HUES48 (cell line): ENCODE measurements around the gene UPB1.

Experiments used
- H3K27ac ChIP-seq: one replicate; pipeline ENCODE4 v1.7.0; 2013; ENCODE audit warnings: low read depth, low read length, inconsistent platforms
- H3K27me3 ChIP-seq: 2 replicates; pipeline ENCODE4 v1.6.1; 2013; ENCODE audit warnings: mild to moderate bottlenecking, low read length; ENCODE audit not compliant: control insufficient read depth, insufficient read depth
- H3K36me3 ChIP-seq: 2 replicates; pipeline ENCODE4 v1.6.1; 2013; ENCODE audit warnings: low read length; ENCODE audit not compliant: control insufficient read depth, insufficient read depth
- H3K4me1 ChIP-seq: 2 replicates; pipeline ENCODE4 v1.6.1; 2013; ENCODE audit warnings: mild to moderate bottlenecking, low read length; ENCODE audit not compliant: control insufficient read depth, insufficient read depth
- H3K4me3 ChIP-seq: 2 replicates; pipeline ENCODE4 v1.5.1; 2013; ENCODE audit warnings: mild to moderate bottlenecking, low read depth, low read length
- H3K9ac ChIP-seq: 2 replicates; pipeline ENCODE4 v1.6.1; 2013; ENCODE audit warnings: mild to moderate bottlenecking, low read depth, low read length, moderate library complexity
- H3K9me3 ChIP-seq: 2 replicates; pipeline ENCODE4 v1.6.1; 2013; ENCODE audit warnings: low read length; ENCODE audit not compliant: control insufficient read depth, insufficient read depth

The UPB1 gene

GRCh38 chr22:24504956-24505736 is 10.0 kb downstream of the UPB1 start:
- Histone ChIP-seq H3K4me1 (peaks cover 15% of the 10 kb centered on the region), H3K9me3 (no peaks in the 10 kb centered on the region), H3K27me3 (no peaks in the 10 kb centered on the region), H3K36me3 (no peaks in the 10 kb centered on the region), H3K4me3 (no peak overlapping the region), H3K27ac (no peak overlapping the region), H3K9ac (no peak overlapping the region)

DNA sequence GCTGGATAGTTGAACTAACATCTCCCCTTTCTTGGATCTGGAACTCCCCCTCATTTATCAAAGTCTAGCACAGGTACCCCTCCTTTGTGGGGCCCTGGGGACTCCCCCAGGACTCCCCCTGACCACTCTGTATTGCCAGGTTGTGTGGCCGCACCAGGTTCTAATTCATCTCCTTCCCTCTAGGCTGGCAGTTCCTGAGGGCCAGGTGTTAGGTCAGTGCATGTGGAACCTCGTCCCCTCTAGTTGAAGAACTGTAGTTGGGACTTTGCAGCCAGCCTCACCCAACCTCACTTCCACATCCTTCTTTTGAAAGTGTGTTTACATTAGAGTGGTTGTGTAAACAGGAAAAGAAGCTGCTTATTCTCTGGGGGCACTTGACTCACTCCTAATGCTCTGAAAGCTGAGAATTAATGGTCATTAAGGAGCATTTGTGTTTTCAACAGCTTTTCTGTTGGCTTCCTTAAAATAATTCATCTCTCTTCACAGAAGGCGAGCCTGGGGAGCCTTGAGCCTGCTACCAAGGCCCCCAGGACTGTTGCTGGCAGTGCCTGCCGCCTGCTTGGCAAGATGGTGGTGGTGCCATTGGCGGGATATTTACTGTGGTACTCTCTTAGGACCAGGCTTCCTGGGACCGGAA is 11.8 kb downstream of the UPB1 start:
- H3K27me3 ChIP-seq, result no peaks in the 10 kb centered on the region
- 0 out of 2 replicates have a peak overlapping the region, but pooled peaks have one; percentile 5 for H3K4me3 ChIP-seq
- H3K27ac ChIP-seq, result peak overlapping the region; percentile 88
- H3K4me1 ChIP-seq, result peaks cover 15% of the 10 kb centered on the region
- H3K36me3 ChIP-seq, result no peaks in the 10 kb centered on the region
- no peak overlapping the region for H3K9ac ChIP-seq
- H3K9me3 ChIP-seq, result no peaks in the 10 kb centered on the region

DNA sequence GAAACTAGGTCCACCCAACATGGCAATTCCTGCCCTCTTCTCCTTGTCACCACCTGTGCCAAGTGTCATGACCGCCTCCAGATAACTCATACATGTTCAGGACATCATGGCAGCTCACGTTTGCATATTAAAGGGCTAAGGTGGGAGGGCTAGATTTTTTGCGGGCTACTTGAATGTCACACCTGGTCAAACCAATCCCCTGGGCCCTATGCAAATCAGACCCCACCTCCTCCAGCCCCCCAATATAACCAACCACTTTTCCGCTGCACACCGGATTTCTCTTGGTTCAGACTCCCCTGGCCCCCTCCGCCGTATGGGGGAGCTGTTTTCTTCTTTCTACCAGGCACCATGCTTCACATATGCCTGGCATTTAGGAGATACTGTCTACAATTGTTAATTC is 12.6 kb downstream of the UPB1 start:
- H3K9ac ChIP-seq, result no peak overlapping the region

GRCh38 chr22:24510637-24511625 is 15.8 kb downstream of the UPB1 start:
- Histone ChIP-seq H3K27ac (no peak overlapping the region), H3K27me3 (no peaks in the 10 kb centered on the region), H3K9ac (no peak overlapping the region), H3K36me3 (no peaks in the 10 kb centered on the region), H3K9me3 (no peaks in the 10 kb centered on the region), H3K4me3 (no peak overlapping the region), H3K4me1 (peaks cover 17% of the 10 kb centered on the region)

More for the DNA sequence above, 12.6 kb downstream of the UPB1 start:
- Histone ChIP-seq H3K27ac (peak overlapping the region; percentile 88), H3K4me3 (0 out of 2 replicates have a peak overlapping the region, but pooled peaks have one; percentile 5), H3K9me3 (no peaks in the 10 kb centered on the region), H3K4me1 (peaks cover 15% of the 10 kb centered on the region), H3K36me3 (no peaks in the 10 kb centered on the region), H3K27me3 (no peaks in the 10 kb centered on the region)

GRCh38 chr22:24512043-24512442 is 16.9 kb downstream of the UPB1 start:
- Histone ChIP-seq H3K27me3 (no peaks in the 10 kb centered on the region), H3K4me3 (no peak overlapping the region), H3K9ac (no peak overlapping the region), H3K27ac (no peak overlapping the region), H3K36me3 (no peaks in the 10 kb centered on the region), H3K9me3 (no peaks in the 10 kb centered on the region), H3K4me1 (peaks cover 14% of the 10 kb centered on the region)

DNA sequence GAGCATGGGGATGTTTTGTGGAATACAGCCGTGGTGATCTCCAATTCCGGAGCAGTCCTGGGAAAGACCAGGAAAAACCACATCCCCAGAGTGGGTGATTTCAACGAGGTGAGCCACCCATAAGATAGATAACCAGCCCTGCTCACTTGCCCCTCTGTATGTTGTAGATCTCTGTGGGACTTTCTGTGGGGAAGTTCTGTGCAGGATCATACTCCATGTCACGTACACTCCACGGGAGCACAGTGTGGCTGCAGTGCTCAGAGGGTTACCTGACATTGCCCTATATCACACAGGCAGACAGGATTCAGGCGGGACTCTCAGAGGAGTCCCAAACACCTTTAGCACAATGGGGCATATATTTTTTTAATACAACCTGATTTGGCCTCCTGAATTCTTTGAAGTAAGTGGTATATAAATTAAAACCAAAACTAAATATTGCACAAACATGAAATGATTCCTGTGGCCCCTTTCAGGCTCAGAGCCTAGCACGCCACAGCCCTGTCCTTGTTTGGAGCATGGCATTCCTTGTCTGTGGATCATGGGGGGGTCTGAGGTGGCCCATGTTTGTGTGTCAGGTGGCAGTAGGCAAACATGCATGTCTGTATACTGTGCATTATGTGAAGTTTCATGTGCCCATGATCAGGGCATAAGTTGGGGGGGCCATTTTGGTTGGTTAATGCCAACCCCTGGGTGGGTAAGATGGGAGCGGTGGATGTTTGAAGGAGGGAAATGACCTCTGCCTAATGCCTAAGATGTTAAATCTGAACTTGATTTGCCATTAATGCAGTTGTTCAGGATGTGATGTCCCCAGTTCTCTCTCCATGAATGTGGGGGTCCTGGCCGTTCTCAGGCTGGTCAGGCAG is 18.5 kb downstream of the UPB1 start:
- Histone ChIP-seq H3K4me1 (peaks cover 7% of the 10 kb centered on the region), H3K27ac (no peak overlapping the region), H3K9ac (no peak overlapping the region), H3K4me3 (no peak overlapping the region), H3K36me3 (no peaks in the 10 kb centered on the region), H3K9me3 (no peaks in the 10 kb centered on the region), H3K27me3 (no peaks in the 10 kb centered on the region)

DNA sequence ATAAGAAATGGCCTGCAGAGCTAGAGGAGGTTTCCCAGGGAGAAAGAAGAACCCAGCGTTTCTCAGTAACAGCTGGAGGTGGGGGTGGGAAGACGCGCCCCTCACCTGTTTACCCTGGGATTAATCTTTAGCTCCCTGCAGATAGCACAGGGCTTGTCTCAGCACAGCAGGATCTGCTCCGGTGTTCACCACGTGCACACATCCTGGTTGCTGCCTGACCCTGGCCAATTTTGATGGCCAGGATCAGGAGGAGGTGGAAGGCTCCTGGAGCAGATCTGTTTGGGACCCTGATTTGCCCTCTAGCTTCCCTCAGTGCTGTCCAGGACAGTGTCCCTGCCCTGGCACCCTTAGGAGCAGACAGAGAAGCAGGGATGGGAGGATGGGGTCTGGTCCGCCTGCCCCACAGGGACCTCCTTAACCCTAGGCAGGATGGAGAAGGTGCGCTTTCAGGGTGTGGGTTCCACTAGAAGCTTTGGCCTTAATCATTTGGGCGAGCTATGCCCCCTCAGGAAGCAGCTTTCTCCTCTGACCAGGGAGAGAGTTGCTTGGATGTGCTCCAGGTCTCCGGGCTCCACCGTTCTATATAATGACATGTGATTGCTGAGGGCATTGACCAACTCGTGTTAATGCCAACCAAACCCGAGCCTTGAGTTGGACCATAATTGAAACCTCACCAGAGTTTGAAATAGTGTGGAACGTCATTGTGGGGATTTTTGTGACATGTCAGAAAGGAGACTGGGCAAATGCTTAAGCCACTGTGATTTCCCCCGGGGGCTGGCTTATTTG is 19.3 kb downstream of the UPB1 start:
- Histone ChIP-seq H3K27ac (no peak overlapping the region), H3K36me3 (no peaks in the 10 kb centered on the region), H3K4me3 (no peak overlapping the region), H3K4me1 (peaks cover 7% of the 10 kb centered on the region), H3K9ac (no peak overlapping the region), H3K27me3 (no peaks in the 10 kb centered on the region), H3K9me3 (no peaks in the 10 kb centered on the region)

GRCh38 chr22:24515027-24515338 is 19.9 kb downstream of the UPB1 start:
- Histone ChIP-seq H3K27me3 (no peaks in the 10 kb centered on the region), H3K36me3 (no peaks in the 10 kb centered on the region), H3K9ac (no peak overlapping the region), H3K27ac (no peak overlapping the region), H3K4me3 (no peak overlapping the region), H3K4me1 (peaks cover 7% of the 10 kb centered on the region), H3K9me3 (no peaks in the 10 kb centered on the region)

DNA sequence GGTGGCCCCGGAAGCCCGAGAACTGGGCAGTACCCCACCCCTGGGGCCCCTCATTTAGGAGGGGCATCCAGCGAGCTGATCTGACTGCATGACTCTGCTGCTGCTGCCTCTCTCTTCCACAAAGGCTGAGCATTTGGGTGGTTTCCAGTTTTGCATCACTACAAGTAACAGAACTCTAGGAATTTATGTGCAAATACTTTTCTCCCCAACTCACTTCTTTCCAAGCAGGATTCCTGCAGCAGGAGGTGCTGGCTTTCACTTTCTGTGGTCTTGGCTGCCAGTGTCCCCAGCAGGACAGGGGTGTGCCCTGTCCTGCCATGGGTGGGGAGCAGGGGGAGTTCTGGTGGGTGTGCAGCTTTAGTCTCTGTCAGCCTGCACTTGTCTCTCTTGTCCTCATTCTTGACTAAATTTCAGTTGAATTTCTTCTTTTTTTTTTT is 21.2 kb downstream of the UPB1 start:
- no peaks in the 10 kb centered on the region for H3K9me3 ChIP-seq
- no peaks in the 10 kb centered on the region for H3K27me3 ChIP-seq
- H3K27ac ChIP-seq, result peak overlapping the region; percentile 2
- H3K4me1 ChIP-seq, result peaks cover 7% of the 10 kb centered on the region
- H3K4me3 ChIP-seq, result no peak overlapping the region
- no peaks in the 10 kb centered on the region for H3K36me3 ChIP-seq
- H3K9ac ChIP-seq, result no peak overlapping the region

DNA sequence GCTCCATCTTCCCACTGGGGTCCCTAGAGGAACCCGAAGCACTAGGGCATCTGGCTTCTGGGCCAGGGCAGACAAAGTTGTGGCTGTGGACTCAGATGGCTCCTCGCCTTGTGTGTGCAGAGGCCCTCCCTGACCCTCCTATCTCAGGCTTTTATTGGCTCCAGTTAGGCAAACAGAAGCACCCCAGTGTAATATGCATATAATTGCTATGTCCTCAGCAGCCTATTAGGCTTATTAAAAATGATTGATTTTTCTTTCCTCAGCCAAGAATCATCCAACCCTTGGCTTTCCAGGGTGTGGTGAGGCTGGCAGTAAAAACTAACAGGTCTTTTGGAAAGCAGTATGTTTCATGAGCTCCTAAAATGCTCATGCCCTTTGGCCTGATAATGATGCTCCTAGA is 22.3 kb downstream of the UPB1 start:
- Histone ChIP-seq H3K4me1 (peaks cover 10% of the 10 kb centered on the region), H3K9me3 (no peaks in the 10 kb centered on the region), H3K36me3 (no peaks in the 10 kb centered on the region)

More for the DNA sequence above, 22.3 kb downstream of the UPB1 start:
- Histone ChIP-seq H3K9ac (no peak overlapping the region), H3K4me3 (no peak overlapping the region), H3K27ac (no peak overlapping the region), H3K27me3 (no peaks in the 10 kb centered on the region)
